Measurements from ENCODE around the gene GTF2F2.

GTF2F2 gene

DNA sequence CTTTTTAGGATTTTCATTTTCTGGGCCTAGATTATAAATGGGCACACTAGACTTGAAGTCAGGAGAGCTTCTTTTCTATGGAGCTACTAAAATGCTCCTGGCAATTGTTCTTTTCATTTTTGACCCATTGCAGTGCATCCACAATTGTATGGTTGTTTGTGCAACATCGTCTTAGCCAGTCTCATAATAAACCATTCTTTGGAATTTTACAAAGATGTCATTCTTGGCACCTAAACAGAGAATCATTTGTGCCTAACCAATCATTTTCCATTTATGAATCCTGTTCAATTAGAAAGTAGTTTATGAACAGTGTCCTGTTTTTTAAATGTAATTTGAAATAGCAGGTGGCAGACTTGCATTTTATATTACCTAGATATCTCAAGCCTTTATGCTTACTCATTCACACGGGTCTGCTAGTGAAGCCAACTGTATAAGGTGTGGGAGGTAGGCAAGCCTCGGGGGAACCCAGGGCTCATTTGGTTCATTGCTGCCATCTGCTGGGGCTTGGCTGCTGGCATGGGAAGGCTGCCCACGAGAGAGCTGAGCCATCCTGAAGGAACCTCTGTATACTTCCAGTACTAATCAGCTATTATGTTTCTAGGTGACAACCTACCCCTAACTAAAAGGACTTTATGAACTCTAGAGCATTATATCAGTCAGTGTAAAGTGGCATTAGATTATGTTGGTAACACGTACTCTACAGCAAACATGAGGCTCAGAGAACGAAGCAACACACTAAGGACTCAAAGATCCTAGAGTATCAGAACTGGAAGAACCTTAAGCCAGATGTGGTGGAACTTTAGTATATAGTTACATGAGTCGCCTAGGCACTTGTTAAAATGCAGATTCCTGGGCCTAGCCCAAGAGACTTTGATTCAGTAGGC, 160.7 kb downstream of the GTF2F2 start:
- no peak overlapping the region for H3K4me3 ChIP-seq (replicated peaks; ENCODE audit: low read depth, low read length)
- peak; percentile 93 for TF ChIP-seq CTCF (IDR thresholded peaks at IDR 0.05; ENCODE audit: low read length, missing control alignments)
- peak; percentile 84 for DNase-seq (ENCODE audit: low read depth)

DNA sequence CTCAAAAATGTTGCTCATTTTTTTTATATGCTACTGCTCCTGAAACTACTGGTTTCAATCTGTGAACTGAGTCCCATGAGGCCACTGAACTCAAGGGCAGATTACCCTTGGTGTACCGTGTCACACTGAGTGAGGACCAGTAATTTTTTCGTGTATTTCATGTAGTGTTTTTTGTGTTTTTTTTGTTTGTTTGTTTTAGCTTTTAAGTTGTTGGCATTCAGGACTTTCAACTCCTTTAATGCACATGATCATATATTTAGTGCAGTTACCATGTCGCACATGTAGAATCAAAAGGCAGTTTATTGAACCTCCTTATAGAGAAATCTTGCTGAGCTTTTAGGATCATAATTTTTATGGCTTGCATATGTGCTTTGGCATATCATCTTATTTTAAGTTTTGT, 162.7 kb downstream of the GTF2F2 start:
- TF ChIP-seq CTCF (IDR thresholded peaks at IDR 0.05; ENCODE audit: low read length, missing control alignments) = no peak
- DNase-seq (ENCODE audit: low read depth) = no peak
- H3K4me3 ChIP-seq (replicated peaks; ENCODE audit: low read depth, low read length) = no peak overlapping the region

GRCh38 chr13:45289936-45290563, 169.7 kb downstream of the GTF2F2 start:
- TF ChIP-seq CTCF (IDR thresholded peaks at IDR 0.05; ENCODE audit: low read length, missing control alignments) = no peak
- no peak for DNase-seq (ENCODE audit: low read depth)
- H3K4me3 ChIP-seq (replicated peaks; ENCODE audit: low read depth, low read length) = no peak overlapping the region

DNA sequence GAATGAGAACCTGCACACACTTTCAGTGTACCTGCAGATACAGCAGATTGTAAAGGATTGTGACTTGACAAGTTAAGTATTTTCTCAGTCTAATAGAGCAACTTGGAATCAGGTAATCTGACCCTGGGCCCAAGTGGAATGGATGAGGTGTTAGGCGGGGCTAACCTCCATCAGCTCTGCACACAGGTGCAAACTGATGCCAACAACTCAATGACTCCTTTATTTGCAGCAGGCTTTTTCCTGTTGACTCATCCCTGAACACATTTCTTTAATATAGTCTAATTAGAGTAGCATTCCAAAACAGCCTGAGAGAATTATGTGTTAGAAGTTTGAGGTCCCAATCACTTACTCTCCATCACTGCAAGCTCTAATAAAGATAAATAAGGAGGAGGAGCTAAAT, 171.9 kb downstream of the GTF2F2 start:
- TF ChIP-seq CTCF (IDR thresholded peaks at IDR 0.05; ENCODE audit: low read length, missing control alignments) = no peak
- no peak for DNase-seq (ENCODE audit: low read depth)
- no peak overlapping the region for H3K4me3 ChIP-seq (replicated peaks; ENCODE audit: low read depth, low read length)

GRCh38 chr13:45295536-45295935, 175.2 kb downstream of the GTF2F2 start:
- no peak for DNase-seq (ENCODE audit: low read depth)
- H3K4me3 ChIP-seq (replicated peaks; ENCODE audit: low read depth, low read length) = no peak overlapping the region
- no peak for TF ChIP-seq CTCF (IDR thresholded peaks at IDR 0.05; ENCODE audit: low read length, missing control alignments)

GRCh38 chr13:45296259-45296658, 175.9 kb downstream of the GTF2F2 start:
- peak; percentile 45 for DNase-seq (ENCODE audit: low read depth)
- TF ChIP-seq CTCF (IDR thresholded peaks at IDR 0.05; ENCODE audit: low read length, missing control alignments) = peak; percentile 5
- no peak overlapping the region for H3K4me3 ChIP-seq (replicated peaks; ENCODE audit: low read depth, low read length)
